C4-2B (cell line): ENCODE measurements around the gene DUSP6.

ENCODE experiments used
- H3K27ac ChIP-seq: fragments of 450-650 bp; 2 replicates; pipeline ENCODE4 v1.5.1; 2017
- CTCF ChIP-seq: fragments of 450-650 bp; conservative IDR thresholded peaks from 2 replicates; pipeline ENCODE4 v1.5.1; 2017; ENCODE audit warnings: mild to moderate bottlenecking
- ZFX ChIP-seq: fragments of 450-650 bp; IDR thresholded peaks from 2 replicates; pipeline ENCODE4 v1.6.1; 2017

DUSP6 gene

GRCh38 chr12:89335452-89336244 lies 16.7 kb downstream of the DUSP6 start:
- H3K27ac ChIP-seq, result no peak overlapping the region
- TF ChIP-seq CTCF (no peak), ZFX (no peak)

- H3K27ac ChIP-seq, result no peak overlapping the region
- TF ChIP-seq CTCF (no peak), ZFX (no peak)
Measured at GRCh38 chr12:89334548-89335169, 17.6 kb downstream of the DUSP6 start.

- H3K27ac ChIP-seq, result no peak overlapping the region
- TF ChIP-seq ZFX, result no peak
- TF ChIP-seq CTCF, result no peak
Measured at GRCh38 chr12:89333564-89334252, 18.6 kb downstream of the DUSP6 start.

GRCh38 chr12:89328151-89329030 lies 23.9 kb downstream of the DUSP6 start:
- H3K27ac ChIP-seq, result no peak overlapping the region
- no peak for TF ChIP-seq ZFX
- no peak for TF ChIP-seq CTCF

GRCh38 chr12:89327486-89328094 lies 24.7 kb downstream of the DUSP6 start:
- TF ChIP-seq CTCF (no peak), ZFX (no peak)
- no peak overlapping the region for H3K27ac ChIP-seq

- TF ChIP-seq ZFX, result no peak
- peak overlapping the region; percentile 10; the same call in 1 of the 2 replicates for H3K27ac ChIP-seq
Measured at GRCh38 chr12:89326239-89327040, 25.9 kb downstream of the DUSP6 start.
